GM18861 (cell line): ENCODE results near the gene ABTB1.
"Not testable (repeated sequence)": the region's sequence is repeated elsewhere in the genome, so short reads cannot be mapped to it uniquely, and the experiment has no call there.

ENCODE experiments used
- ATAC-seq: cut with Tn5 transposase; IDR thresholded peaks from one replicate; pipeline ENCODE4 v1.9.1; 2021; ENCODE audit not compliant: unreplicated experiment

The ABTB1 gene

DNA sequence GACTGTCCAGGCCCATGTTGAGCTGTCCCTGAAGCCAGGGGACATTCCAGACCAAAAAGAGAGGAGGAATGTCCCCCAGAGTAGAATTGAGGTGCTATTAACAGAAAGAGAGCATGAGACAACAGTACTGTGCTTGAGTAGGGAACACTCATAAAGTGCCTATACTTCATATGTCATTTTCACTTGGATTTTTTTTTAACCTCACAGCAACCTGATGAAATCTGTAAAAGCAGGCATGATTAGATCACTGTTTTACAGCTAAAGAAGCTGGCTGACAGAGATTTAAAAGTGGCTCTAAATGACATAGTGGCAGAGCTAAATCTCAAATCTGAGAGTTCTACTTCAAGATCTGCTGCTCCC is 24.9 kb upstream of the ABTB1 start:
- no peak for ATAC-seq

DNA sequence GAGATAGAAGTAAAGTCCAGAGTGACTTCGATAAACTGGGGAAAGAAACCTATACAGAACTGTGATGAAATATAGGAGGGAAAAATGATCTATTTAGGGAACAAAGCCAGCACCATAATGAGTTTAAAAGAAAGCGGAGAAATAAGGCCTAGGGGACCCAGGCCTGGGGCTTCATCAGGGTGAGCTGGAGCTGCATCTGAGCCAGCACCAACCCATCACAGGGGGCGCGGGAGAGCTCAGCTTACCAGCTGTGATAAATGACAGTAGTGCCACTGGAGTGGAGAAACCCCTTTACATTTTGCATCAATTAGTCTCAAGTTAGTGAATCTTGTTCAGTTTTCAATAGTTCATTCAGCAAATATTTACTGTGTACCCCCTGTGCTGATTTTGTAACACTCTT is 22.5 kb upstream of the ABTB1 start:
- no peak for ATAC-seq

DNA sequence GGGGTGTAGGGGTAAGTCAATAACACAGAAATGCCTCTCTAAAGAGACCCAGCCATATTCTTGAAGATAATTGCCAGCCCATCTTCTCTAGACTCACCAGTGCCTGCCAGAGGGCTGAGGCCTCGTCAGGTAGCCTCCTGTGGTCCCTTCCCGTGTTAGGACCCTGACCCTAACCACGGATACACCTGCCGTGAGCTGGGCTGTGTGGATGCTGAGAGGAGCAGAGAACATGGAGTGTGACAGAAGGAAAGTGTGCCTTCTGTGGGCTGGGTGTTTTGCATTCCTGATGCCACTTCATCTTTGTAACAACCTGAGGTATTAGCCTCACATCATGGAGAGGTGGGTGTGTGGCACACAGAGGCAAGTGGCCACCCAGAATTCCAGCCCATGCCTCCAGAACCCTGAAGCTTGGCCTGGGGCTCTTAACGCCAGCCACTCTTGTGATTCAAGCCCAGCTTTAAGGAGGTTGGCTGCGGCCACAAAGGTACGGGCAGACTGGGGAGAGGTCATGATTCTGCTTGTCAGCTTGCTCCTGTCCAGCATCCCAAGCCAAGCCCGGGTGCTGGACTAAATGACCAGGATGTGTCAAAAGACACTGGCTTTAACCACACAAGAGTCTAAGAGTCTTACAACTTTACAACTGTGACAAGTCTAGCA is 21.1 kb upstream of the ABTB1 start:
- no peak for ATAC-seq

DNA sequence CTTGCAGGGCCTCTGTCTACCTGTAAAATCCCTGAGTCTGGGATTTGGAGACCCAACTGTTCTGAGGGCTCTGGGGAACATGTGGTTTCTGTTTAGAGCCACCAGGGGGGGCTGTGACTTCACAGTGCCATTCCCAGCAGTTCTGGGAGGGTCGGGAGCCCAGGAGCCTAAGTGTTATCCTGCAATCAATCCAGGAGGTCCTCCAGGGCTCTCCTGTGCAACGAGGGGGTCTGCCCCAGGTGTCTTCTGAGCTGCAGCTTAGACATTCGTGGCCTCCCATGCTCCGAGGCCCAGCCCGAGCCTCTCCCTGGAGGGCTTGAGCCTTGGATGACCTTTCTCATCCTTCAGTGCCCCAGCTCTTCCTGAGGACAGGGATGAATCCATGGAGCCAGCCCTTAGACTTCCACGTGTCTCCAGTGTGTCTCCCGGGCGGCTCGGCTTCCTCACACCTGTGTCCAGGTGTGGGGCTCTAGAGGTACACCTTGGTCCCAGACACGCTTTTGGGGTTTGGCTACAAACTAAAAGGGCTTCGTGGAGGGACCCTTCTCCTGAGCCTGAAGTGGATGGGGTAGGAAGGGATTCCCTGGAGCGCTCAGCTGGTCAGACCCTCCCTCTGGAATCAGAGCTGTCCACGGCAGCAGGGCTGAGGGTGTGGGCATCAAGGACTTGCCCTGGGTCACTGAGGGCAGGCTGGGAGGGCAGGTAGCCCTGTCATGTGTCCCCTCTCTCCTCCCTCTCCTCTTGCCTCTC is 20.3 kb upstream of the ABTB1 start:
- no peak for ATAC-seq

DNA sequence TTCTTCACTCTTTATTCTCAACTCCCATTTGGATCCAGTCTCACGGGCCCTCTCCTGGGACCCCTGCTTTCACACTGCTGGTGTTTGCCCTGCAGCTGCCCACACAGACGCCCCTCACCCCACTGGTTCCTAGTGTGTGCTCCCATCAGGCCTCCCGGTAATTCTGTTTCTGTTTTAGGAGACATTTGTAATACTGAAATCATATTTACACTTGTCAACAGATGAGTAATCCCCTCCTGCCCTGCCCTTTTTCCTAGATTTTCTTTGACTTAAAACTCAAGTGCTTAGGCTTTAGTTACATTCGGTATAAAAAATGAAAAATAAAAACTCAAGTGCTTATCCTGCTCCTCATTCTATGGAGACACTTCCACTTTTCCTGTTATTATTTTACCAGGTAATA is 18.4 kb upstream of the ABTB1 start:
- ATAC-seq = no peak

DNA sequence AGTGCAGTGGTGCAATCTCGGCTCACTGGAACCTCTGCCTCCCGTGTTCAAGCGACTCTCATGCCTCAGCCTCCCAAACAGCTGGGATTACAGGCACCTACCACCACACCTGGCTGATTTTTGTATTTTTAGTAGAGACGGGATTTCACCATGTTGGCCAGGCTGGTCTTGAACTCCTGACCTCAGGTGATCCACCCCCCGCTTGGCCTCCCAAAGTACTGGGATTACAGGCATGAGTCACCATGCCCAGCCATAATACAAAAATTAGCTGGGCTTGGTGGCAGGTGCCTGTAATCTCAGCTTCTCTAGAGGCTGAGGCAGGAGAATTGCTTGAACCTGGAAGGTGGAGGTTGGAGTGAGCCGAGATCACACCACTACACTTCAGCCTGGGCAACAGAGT is 17.8 kb upstream of the ABTB1 start:
- ATAC-seq = not testable (repeated sequence)

DNA sequence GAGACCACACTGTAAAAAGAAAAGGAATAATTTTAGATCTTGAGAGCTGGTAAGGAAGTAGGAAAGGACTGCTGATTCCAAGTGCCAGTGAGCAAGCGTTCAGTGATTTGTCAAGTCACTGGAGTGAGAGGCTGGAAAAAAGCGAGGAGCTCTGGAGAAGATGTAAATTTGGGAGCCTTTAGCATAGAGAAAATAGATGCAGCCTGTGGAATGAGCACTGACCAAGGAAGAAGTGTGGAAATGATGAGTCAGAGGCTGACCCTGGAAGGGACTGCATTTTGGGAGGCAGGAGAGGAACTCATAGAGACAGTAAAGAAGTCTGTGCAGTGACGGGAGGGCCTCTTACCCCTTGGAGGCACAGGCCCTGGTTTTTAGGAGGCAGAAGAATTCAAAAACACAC is 17.1 kb upstream of the ABTB1 start:
- no peak for ATAC-seq

DNA sequence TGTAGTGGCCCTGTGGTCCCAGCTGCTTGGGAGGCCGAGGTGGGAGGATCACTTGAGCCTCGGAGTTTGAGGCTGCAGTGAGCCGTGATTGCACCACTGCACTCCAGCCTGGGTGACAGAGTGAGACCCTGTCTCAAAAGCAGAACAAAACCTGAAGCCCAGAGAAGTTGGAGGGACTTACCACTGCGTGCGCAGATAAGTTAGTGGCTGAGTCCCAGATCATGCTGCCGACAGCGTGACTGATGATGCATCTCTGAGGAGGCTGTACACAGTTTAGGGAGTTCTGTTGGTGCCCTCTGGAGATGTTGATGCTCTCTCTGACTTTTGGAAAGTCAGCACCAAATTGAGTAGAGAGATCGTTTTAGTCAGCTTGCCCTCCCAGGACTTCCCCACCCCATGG is 15.8 kb upstream of the ABTB1 start:
- ATAC-seq = no peak

DNA sequence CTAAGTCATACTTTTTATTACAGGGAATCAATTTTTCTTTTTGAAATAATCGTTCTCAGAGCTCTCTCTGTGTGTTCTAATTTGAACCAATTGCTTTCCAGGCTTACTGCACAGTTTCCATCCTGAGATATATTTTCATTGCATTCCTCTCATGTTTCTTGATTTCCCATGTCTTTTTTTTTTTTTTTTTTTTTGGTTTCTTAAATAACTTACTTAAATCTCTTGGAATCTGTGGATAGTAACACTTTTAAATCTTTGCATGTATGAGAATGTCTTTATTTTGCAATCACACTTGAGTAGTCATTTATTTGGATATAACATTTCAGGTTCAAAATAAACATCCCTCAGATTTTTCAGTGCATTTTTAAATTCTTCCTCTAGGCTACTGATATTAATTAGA is 14.5 kb upstream of the ABTB1 start:
- no peak for ATAC-seq

DNA sequence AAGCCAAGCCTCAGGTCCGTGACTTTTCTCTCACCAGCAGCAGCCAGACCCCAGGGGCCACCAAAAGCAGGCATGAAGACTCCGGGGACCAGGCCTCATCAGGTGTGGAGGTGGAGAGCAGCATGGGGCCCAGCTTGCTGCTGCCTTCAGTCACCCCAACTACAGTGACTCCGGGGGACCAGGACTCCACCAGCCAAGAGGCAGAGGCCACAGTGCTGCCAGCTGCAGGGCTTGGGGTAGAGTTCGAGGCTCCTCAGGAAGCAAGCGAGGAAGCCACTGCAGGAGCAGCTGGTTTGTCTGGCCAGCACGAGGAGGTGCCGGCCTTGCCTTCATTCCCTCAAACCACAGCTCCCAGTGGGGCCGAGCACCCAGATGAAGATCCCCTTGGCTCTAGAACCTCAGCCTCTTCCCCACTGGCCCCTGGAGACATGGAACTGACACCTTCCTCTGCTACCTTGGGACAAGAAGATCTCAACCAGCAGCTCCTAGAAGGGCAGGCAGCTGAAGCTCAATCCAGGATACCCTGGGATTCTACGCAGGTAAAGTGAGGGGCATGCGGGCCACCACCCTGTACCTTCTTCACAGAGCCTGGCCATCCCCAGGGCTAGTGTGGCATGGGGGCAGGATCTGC is 12.0 kb upstream of the ABTB1 start:
- no peak for ATAC-seq

DNA sequence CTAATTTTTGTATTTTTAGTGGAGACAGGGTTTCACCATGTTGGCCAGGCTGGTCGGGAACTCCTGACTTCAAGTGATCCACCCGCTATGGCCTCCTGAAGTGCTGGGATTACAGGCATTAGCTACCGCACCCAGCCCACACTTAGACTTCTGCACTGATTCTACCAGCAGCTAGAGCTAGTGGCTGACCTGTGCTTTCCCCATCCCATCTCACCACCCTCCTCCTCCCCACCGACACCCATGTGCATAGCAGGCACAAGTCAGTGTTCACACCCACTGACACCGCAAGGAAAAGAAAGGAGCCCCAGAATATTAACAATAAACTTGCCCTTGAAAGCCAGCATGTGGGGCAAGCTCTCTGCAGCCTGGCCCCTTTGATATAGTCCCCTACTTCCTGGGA is 11.2 kb upstream of the ABTB1 start:
- ATAC-seq = no peak

DNA sequence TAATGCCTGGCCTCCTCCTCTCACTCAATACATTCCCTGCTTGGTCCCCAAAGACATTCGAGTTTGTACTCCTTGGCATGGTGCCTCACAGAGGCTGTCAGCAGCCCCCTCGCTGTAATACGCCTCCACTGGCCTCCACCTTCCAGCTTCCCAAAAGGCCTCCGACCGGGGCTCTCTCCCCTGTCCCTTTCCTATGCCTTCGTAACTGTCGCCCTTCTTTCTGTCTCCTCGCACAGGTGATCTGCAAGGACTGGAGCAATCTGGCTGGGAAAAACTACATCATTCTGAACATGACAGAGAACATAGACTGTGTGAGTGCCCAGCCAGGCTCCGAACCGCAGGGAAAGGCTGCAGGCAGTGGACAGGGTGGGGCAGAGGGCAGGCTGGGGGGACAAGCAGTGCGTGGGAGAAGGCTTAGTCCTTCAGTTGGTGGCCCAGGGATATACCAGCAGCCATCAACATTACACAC is 10.7 kb upstream of the ABTB1 start:
- no peak for ATAC-seq

DNA sequence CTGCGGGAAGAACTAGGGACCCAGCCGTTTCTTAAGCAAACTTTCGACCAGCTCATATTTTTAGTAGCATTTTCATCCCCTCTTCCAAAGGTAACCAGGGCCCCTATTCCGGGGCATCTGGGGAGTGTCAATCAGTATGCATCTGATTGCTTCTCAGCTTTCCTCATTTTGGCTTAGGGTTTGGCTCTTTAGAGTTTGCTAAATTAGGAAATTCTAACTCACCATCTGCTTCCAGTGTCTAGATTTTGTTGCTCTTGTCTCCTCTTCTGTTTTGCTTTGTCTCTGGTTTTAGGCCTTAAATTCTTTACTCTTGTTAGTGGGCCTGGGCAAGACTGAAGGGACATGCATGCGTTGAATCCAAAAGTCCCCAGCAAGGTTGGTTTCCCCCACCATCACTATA is 9.6 kb upstream of the ABTB1 start:
- ATAC-seq = no peak

DNA sequence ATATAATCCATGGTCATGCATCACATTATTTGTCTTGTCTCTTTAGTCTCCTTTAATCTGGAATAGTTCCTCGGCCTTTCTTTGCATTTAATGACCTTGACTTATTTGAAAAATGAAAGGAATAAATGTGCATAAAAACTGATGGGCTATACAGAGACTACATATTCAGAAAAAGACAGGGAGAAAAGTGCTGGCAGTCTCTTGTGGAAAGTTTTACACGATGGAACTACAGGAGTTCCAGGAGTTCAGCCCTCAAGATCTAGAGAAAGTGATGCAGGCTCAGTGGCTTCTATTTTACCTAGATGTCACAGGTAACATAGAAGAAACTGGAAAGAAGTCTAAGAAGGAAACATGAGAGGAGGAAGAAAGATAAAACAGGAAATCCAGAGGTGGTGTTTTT is 7.6 kb upstream of the ABTB1 start:
- ATAC-seq = no peak

DNA sequence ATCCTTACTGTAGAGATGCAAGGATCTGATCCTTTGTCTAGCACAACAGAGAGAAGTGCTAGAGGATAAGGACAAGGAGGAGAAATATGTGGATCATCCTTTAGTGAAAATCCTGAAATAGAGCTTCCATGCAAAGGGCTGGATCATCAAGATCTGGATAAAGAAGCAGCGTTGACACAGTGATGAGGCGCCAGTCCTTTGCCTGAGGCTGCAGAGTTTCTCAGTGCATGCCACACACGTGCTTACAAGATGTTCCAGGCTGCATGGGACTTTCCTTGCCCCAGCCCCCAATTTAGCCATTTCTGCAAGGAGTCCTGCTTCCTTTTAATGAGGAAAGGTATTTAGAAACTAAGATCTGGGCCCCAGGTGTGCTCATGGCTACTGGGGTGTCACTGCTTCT is 7.2 kb upstream of the ABTB1 start:
- no peak for ATAC-seq

DNA sequence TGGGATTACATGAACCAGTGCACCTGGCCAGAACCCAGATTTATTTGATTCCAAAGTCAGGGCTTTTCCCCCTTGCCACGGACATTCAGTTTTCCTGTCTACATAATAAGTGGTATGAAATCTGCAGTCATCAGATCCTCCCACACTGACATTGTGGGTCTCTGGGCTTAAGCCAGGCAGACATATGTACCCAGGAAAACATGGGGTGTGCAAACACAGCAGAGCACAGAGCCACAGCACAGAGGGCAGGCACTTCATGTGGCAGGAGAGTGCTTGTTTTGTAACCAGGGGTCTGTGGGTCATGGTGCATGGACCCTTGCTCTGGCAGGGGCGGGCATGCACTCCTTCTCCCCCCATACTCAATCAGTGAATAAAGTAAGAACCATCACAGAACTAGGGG is 6.1 kb upstream of the ABTB1 start:
- no peak for ATAC-seq

DNA sequence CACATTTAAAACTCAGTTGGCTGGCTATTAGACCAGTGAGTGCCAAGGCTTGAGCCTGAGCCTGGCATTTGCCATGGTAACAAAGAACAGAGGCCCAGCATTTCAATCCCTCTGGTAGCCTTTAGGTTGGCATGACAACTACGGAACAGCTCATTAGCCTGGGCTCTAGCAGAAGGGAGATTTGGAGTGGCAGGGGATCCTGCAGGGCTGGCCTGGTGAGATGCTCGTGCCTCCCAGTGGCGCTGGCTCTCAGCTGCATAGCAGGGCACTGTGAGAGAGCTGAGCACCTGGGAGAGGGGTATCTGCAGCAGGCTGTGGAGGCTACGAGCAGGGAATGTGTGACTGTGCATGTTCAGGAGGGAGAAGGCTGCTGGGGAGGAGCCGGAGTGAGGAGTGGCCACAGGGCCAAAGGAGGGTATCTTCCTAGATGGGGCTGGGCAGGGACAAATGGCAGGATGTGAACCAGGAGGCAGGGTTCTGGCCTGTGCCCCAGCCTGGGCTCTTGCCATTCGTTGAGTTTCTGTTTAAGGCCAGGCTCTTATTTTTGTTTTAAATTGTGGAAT is 5.6 kb upstream of the ABTB1 start:
- ATAC-seq = no peak

DNA sequence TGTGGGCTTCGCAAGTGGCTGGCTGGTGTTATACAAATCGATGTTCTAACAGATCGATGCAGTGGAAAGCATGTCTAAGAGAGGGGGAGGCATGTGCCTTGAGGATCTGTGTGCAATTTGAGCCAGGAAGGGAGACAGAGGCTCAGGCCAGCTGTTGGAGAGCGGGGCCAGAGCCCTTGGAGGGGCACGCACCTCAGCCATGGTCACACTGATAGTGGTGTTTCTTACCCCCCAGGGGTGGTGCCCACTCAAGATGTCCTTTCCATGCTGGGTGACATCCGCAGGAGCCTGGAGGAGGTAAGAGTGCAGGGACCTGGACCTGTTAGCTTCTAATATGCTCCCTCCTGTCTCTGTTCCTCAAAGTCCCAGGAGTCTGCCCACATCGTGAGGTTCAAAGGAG is 3.8 kb upstream of the ABTB1 start:
- no peak for ATAC-seq

DNA sequence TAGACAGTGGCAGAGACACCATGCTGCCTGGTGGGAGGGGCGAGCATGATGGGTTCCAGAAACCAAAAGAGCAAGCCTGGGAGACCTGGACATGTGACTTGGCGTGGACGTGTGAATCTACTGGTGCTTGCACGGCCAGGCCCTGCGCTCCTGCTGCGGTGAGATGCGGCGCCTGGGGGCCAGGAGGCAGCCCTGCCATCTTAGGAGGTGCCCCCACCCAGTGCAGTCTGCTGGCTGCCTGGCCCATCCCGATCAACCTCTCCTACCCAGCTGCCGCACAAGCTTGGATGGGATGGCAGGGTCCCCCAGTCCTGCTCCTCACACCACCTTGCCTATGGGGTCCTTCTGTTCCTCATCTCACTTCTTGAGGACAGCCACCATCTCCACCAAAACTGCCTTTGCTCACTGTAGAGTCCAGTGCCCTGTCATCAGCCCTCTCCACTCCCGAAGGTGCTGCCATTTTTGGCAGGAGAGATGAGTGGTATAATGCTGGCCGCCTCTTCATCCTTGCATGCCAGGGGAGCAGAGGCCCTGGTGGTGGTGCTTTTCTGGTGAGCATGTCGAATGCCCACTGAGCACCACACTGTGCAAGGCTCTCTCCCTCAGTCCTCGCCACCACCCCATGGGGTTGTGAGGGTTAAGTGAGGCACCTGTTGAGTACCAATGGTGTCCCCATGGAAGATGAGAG is 3.1 kb upstream of the ABTB1 start:
- no peak for ATAC-seq

DNA sequence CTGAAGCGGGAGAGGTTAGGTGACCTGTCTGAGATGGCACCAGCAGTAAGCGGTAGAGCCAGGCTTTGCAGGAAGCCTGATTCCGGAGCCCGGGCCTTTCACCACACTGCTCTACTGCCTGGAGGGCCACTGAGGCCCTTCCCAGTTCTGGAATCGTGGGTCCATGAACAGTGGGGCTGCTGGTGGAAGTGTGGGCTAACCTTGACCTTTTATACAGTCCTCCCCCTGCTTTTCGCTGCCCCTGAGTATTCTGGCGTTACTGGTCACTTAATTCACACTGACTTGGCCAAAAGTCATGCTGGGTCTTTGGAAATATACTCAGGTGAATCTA is 2.6 kb upstream of the ABTB1 start:
- ATAC-seq = no peak

DNA sequence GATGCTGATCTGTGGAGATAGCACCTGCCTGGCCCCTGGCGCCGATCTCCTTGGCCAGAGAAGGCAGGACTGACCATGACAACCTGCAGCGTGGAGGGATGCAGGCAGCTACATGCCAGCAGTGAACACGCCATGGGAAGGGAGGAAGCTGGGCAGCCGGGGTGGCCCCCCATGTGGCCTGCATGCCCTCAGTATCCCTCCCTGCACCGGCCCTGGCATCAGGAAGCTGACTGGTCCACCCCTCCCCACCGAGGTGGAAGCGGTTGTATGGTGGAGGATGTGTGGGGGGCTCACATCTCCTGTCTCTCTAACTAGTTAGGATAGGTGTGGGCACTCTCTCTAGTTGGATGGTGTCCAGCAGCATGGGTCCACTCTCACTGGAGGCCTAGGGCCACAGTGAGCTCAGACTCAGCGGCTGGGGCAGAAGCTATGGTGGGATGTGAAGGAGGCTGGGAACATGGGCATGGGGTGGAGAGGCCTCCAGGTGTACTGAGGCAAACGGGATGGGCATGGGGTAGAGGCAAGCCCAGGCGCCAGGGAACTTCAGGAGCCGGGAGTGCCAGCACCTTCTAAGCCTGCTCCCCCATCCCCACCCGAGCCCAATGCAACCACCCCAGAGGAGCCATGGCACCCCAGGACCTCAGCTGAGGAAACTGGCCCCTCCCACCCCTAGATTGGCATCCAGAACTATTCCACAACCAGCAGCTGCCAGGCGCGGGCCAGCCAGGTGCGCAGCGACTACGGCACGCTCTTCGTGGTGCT is 1.8 kb upstream of the ABTB1 start:
- ATAC-seq = no peak
